Neutrophil (primary cell): ENCODE results near the gene UIMC1.

Experiments used
- H3K27ac ChIP-seq: fragments of 200-600 bp; sonication (generic); 2 replicates; pipeline ENCODE4 v1.5.1; 2016; ENCODE audit warnings: mild to moderate bottlenecking, moderate library complexity
- H3K27me3 ChIP-seq: fragments of 200-600 bp; sonication (generic); 2 replicates; pipeline ENCODE4 v1.6.0; 2016; ENCODE audit warnings: mild to moderate bottlenecking
- H3K36me3 ChIP-seq: fragments of 200-600 bp; sonication (generic); 2 replicates; pipeline ENCODE4 v1.5.1; 2017
- H3K4me1 ChIP-seq, 2 experiments: fragments of 200-600 bp in 1 of 2; sonication (generic) in 1 of 2; 1 replicate in 1 of 2; 2 replicates in 1 of 2; pipeline versions ENCODE4 v1.5.1 to v1.6.1; 2013 to 2016; ENCODE audit warnings: low read depth in 1 of 2, low read length in 1 of 2, mild to moderate bottlenecking in 1 of 2, moderate library complexity in 1 of 2; ENCODE audit not compliant: control insufficient read depth in 1 of 2, insufficient read depth in 1 of 2
- H3K4me3 ChIP-seq, 2 experiments: fragments of 200-600 bp in 1 of 2; sonication (generic) in 1 of 2; 1 replicate in 1 of 2; 2 replicates in 1 of 2; pipeline ENCODE4 v1.5.1; 2013 to 2016; ENCODE audit warnings: low read depth in 1 of 2, low read length in 1 of 2, mild to moderate bottlenecking in 1 of 2, moderate library complexity in 1 of 2
- H3K9me3 ChIP-seq: fragments of 200-600 bp; sonication (generic); 2 replicates; pipeline ENCODE4 v1.5.1; 2016
- CTCF ChIP-seq: fragments of 200-600 bp; sonication (generic); IDR thresholded peaks from 2 replicates; pipeline ENCODE4 v1.5.1; 2016; ENCODE audit warnings: antibody characterized with exemption

The UIMC1 gene

GRCh38 chr5:176857894-176858273 is 148.7 kb downstream of the UIMC1 start:
- TF ChIP-seq CTCF, result no peak
- Histone ChIP-seq H3K4me3 (no peak overlapping the region), H3K27ac (no peak overlapping the region), H3K9me3 (no peaks in the 10 kb centered on the region), H3K27me3 (peaks cover 69% of the 10 kb centered on the region), H3K36me3 (no peaks in the 10 kb centered on the region), H3K4me1 (no peaks in the 10 kb centered on the region)

- TF ChIP-seq CTCF, result no peak
- H3K27ac ChIP-seq, result no peak overlapping the region
- H3K4me3 ChIP-seq, result no peak overlapping the region
- no peaks in the 10 kb centered on the region for H3K36me3 ChIP-seq
- H3K9me3 ChIP-seq, result no peaks in the 10 kb centered on the region
- no peaks in the 10 kb centered on the region for H3K4me1 ChIP-seq
- H3K27me3 ChIP-seq, result peaks cover 69% of the 10 kb centered on the region
Observed at GRCh38 chr5:176857216-176857893, 149.2 kb downstream of the UIMC1 start.

- Histone ChIP-seq H3K4me1 (no peaks in the 10 kb centered on the region), H3K36me3 (no peaks in the 10 kb centered on the region), H3K27me3 (peaks cover 63% of the 10 kb centered on the region), H3K27ac (no peak overlapping the region), H3K9me3 (no peaks in the 10 kb centered on the region), H3K4me3 (no peak overlapping the region)
- no peak for TF ChIP-seq CTCF
Observed at GRCh38 chr5:176856746-176857145, 149.8 kb downstream of the UIMC1 start.

- no peak for TF ChIP-seq CTCF
- no peaks in the 10 kb centered on the region for H3K36me3 ChIP-seq
- H3K27ac ChIP-seq, result no peak overlapping the region
- H3K27me3 ChIP-seq, result peaks cover 60% of the 10 kb centered on the region
- no peaks in the 10 kb centered on the region for H3K4me1 ChIP-seq
- H3K4me3 ChIP-seq, result no peak overlapping the region
- no peaks in the 10 kb centered on the region for H3K9me3 ChIP-seq
Observed at GRCh38 chr5:176855598-176855997, 151.0 kb downstream of the UIMC1 start.
